ENCODE data around the gene NCBP3.

DNA sequence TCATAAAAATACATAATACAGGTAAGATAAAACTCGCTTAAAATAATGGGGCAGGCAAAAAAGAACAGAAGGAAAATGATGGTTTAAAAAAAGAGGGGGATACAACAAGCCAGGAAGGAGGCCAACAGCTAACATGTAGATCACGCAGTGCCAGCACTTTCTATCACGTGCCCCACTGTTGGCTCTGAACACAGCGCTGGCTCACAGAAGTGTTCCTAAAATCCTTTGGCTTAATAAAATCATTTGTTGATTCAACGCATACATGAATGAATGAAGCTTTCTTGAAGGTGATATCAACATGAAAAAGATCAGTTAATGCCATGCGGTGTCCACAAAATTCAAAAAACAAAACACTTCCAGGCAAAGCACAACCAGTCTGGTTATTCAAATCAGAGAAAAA, 53.6 kb downstream of the NCBP3 start:
- TF ChIP-seq YY1 (IDR thresholded peaks at IDR 0.05; ENCODE audit: insufficient read depth, insufficient read length), result no peak
- TF ChIP-seq ZNF274 (IDR thresholded peaks at IDR 0.05; ENCODE audit: low read depth, low read length), result no peak
- no peak for TF ChIP-seq SUZ12 (IDR thresholded peaks at IDR 0.05; ENCODE audit: extremely low read depth, insufficient read depth, insufficient read length)

All from NT2/D1 (cell line).